Measurements from ENCODE around the gene OSBPL10. TPM values are rescaled to one million over a fixed set of nuclear protein-coding genes. Genes with fewer than 3 reads are reported as not detected.

OSBPL10 gene
- total RNA-seq, 1 donor: 15.0 TPM

- no peak for DNase-seq (ENCODE audit: low read depth)
- no peak overlapping the region for H3K4me3 ChIP-seq (ENCODE audit: low read depth, low read length)
- TF ChIP-seq, protein P1, sequence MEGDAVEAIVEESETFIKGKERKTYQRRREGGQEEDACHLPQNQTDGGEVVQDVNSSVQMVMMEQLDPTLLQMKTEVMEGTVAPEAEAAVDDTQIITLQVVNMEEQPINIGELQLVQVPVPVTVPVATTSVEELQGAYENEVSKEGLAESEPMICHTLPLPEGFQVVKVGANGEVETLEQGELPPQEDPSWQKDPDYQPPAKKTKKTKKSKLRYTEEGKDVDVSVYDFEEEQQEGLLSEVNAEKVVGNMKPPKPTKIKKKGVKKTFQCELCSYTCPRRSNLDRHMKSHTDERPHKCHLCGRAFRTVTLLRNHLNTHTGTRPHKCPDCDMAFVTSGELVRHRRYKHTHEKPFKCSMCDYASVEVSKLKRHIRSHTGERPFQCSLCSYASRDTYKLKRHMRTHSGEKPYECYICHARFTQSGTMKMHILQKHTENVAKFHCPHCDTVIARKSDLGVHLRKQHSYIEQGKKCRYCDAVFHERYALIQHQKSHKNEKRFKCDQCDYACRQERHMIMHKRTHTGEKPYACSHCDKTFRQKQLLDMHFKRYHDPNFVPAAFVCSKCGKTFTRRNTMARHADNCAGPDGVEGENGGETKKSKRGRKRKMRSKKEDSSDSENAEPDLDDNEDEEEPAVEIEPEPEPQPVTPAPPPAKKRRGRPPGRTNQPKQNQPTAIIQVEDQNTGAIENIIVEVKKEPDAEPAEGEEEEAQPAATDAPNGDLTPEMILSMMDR (IDR thresholded peaks at IDR 0.05; ENCODE audit: insufficient read depth, low read length): no peak
These were observed 165.2 kb downstream of the OSBPL10 start for GRCh38 chr3:31815631-31816440.

DNA sequence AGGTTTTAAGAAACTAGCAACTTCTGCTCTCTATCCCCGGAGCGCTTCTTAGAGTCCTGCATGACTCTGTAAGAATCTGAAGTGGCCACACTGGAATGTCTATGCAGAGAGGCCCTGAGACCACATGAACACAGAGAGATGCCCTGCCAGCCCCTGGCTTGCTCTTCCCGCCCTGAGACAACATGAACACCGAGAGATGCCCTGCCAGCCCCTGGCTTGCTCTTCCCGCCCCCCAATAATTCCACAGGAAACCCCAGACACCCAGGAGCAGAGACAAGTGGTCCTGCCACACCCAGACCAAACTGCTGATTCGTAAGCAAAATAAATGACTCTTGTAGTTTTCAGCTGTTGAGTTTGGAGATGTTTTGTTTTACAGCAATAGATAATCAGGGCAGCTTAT is 166.1 kb downstream of the OSBPL10 start:
- H3K4me3 ChIP-seq (ENCODE audit: low read depth, low read length): no peak overlapping the region
- DNase-seq (ENCODE audit: low read depth): no peak
- TF ChIP-seq, protein P1 (IDR thresholded peaks at IDR 0.05; ENCODE audit: insufficient read depth, low read length): no peak

DNA sequence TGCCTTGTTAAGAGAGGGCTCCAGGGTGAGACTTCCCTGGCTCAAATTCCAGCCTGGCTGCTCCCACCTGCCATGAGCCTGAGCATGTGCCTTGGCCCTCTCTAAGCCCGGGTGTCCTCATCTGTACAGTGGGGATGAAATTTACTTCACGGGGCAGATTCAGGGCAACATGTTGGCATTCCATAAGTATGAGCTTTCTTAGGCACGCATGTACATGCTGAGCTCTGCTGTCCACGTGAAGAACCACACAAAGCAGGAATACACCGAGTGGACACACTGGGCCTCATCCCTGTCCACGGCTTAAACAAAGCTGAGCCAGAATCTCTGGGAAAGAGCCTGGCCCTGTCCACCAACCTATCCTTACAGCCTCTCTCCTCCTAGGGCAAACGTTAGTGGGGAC is 167.4 kb downstream of the OSBPL10 start:
- TF ChIP-seq, protein P1 (IDR thresholded peaks at IDR 0.05; ENCODE audit: insufficient read depth, low read length): no peak
- no peak for DNase-seq (ENCODE audit: low read depth)

DNA sequence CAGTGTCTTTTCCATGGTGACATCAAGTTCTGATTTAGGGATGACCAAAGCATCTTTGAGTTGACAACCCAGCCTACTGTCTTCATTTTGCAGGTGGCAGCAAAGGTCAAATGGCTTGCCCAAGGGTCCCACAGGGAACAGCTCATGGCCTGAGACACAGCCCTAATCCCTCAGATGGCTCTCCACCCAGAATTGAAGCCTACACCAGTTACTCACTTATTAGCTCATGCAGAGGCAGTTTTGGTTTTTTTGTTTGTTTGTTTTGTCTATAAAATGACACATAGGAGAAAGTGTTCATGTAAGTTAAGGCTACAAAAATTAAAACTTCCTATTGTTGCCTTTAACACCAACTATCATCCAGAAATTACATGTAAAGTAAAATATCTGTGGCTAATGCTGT is 167.9 kb downstream of the OSBPL10 start:
- DNase-seq (ENCODE audit: low read depth): no peak
- H3K4me3 ChIP-seq (ENCODE audit: low read depth, low read length): no peak overlapping the region
- TF ChIP-seq, protein P1 (IDR thresholded peaks at IDR 0.05; ENCODE audit: insufficient read depth, low read length): no peak

More for the DNA sequence above, 167.4 kb downstream of the OSBPL10 start:
- no peak overlapping the region for H3K4me3 ChIP-seq (ENCODE audit: low read depth, low read length)

- TF ChIP-seq, protein P1 (IDR thresholded peaks at IDR 0.05; ENCODE audit: insufficient read depth, low read length): no peak
- DNase-seq (ENCODE audit: low read depth): no peak
- no peak overlapping the region for H3K4me3 ChIP-seq (ENCODE audit: low read depth, low read length)
These were observed 170.1 kb downstream of the OSBPL10 start for GRCh38 chr3:31810991-31811433.

- no peak overlapping the region for H3K4me3 ChIP-seq (ENCODE audit: low read depth, low read length)
- TF ChIP-seq, protein P1 (IDR thresholded peaks at IDR 0.05; ENCODE audit: insufficient read depth, low read length): no peak
- DNase-seq (ENCODE audit: low read depth): no peak
These were observed 172.8 kb downstream of the OSBPL10 start for GRCh38 chr3:31808143-31808720.

Data from fibroblast of the aortic adventitia (primary cell).